PFSK-1 (cell line): ENCODE data around the gene IFI27L1.

Experiments
- FOXP2 ChIP-seq: optimal IDR thresholded peaks from 2 replicates; pipeline ENCODE3; 2011; ENCODE audit warnings: borderline replicate concordance, control low read depth, inconsistent platforms; ENCODE audit not compliant: insufficient read depth; ENCODE audit errors: extremely low read length, extremely low read depth
- POLR2AphosphoS5 ChIP-seq: IDR thresholded peaks from 2 replicates; pipeline ENCODE4 v1.6.1; 2012; ENCODE audit warnings: low read depth, mild to moderate bottlenecking, control low read depth, low read length, moderate library complexity
- SIN3A ChIP-seq: IDR thresholded peaks from 2 replicates; pipeline ENCODE4 v1.6.1; 2012; ENCODE audit warnings: mild to moderate bottlenecking, low read length, moderate library complexity, borderline replicate concordance; ENCODE audit not compliant: insufficient read depth
- TAF1 ChIP-seq: IDR thresholded peaks from 2 replicates; pipeline ENCODE4 v1.6.1; 2012; ENCODE audit warnings: low read length, control low read depth, borderline replicate concordance; ENCODE audit not compliant: insufficient read depth
- TF ChIP-seq, protein P1 (sequence below), 2 experiments: IDR thresholded peaks; 2 replicates each; pipeline versions ENCODE4 v1.6.1 to v1.8.0; 2011 to 2012; ENCODE audit warnings: low read depth in 2 of 2, low read length in 2 of 2, control low read depth in 1 of 2, inconsistent platforms in 1 of 2, mild to moderate bottlenecking in 1 of 2, moderate library complexity in 1 of 2; ENCODE audit not compliant: insufficient read depth in 1 of 2

Gene IFI27L1

DNA sequence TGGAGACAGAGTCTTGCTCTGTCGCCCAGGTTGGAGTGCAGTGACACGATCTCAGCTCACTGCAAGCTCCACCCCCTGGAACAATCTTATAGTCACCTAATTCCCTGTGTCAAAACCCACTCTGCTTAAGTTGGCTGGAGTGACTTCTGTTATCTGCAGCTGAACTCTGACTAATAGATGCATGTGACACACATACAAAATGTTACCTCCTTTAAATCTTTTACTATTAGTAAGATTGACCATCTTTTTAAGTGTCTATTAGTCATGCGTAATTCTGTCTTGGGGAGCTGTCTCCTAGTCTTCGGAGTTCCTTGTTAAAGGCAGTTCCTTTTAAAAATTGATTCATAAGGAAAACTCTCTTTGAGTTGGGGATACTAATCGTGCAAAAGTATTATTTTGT lies 7.4 kb downstream of the IFI27L1 start:
- TF ChIP-seq, protein P1, sequence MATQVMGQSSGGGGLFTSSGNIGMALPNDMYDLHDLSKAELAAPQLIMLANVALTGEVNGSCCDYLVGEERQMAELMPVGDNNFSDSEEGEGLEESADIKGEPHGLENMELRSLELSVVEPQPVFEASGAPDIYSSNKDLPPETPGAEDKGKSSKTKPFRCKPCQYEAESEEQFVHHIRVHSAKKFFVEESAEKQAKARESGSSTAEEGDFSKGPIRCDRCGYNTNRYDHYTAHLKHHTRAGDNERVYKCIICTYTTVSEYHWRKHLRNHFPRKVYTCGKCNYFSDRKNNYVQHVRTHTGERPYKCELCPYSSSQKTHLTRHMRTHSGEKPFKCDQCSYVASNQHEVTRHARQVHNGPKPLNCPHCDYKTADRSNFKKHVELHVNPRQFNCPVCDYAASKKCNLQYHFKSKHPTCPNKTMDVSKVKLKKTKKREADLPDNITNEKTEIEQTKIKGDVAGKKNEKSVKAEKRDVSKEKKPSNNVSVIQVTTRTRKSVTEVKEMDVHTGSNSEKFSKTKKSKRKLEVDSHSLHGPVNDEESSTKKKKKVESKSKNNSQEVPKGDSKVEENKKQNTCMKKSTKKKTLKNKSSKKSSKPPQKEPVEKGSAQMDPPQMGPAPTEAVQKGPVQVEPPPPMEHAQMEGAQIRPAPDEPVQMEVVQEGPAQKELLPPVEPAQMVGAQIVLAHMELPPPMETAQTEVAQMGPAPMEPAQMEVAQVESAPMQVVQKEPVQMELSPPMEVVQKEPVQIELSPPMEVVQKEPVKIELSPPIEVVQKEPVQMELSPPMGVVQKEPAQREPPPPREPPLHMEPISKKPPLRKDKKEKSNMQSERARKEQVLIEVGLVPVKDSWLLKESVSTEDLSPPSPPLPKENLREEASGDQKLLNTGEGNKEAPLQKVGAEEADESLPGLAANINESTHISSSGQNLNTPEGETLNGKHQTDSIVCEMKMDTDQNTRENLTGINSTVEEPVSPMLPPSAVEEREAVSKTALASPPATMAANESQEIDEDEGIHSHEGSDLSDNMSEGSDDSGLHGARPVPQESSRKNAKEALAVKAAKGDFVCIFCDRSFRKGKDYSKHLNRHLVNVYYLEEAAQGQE (IDR thresholded peaks at IDR 0.05; ENCODE audit: insufficient read depth in 1 of 2, low read depth in 2 of 2, low read length in 2 of 2): no peak
- TF ChIP-seq SIN3A (no peak), TAF1 (no peak), FOXP2 (no peak), POLR2AphosphoS5 (no peak)

DNA sequence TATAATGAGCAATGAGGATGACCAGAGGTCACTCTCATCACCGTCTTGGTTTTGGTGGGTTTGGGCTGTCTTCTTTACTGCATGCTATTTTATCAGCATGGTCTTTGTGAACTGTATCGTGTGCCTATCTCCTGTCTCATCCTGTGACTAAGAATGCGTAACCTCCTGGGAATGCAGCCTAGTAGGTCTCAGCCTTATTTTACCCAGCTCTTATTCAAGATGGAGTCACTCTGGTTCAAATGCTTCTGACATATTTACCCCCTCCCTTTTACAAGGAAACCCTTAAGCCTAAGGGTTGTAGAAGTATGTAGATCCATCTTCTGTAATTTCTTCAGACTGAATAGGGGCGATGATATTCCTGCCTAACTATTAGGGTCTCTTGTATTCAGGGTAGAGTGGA lies 8.4 kb downstream of the IFI27L1 start:
- no peak for TF ChIP-seq SIN3A
- TF ChIP-seq, protein P1 (IDR thresholded peaks at IDR 0.05; ENCODE audit: insufficient read depth in 1 of 2, low read depth in 2 of 2, low read length in 2 of 2): no peak

DNA sequence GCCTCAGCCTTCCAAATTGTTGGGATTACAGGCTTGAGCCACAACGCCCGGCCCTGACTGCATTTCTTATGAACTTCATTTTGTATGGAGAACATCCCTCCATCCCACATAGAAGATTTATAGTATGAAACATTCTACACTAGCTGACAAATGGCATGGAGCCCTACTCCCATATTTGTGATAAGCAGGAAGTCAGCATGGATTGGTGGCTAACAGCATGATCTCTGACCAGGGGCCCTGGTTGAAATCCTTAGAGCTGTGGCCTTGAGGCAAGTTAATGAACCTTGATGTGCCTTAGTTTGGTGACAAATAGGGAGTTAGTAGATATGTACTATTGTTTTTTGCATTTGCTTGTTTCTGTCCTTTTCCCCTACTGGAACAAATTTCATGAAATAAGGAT lies 12.3 kb downstream of the IFI27L1 start:
- TF ChIP-seq FOXP2: no peak
- TF ChIP-seq SIN3A: no peak

DNA sequence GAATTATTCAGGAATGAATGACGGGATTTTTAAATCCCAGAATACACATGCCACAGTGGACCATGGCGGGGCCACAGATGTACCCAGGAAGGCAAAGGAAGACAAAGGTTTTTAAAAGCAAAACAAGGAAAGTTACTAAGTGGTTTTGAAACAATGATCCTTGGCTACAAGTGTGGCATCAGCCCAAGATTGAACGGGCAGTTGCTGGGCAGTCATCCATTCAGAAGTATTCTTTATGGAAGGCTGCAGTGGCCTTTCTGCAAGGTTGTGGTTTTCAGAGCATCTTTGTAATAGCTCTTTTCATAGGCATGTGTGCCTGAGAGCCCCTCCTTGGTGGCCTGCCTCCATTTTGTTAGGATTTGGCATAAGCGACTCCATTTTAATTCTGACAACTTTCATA lies 16.0 kb downstream of the IFI27L1 start:
- TF ChIP-seq TAF1: no peak
- no peak for TF ChIP-seq SIN3A

GRCh38 chr14:94098326-94098992 lies 17.3 kb downstream of the IFI27L1 start:
- TF ChIP-seq TAF1 (no peak), SIN3A (no peak), FOXP2 (no peak), POLR2AphosphoS5 (no peak)
- TF ChIP-seq, protein P1 (IDR thresholded peaks at IDR 0.05; ENCODE audit: insufficient read depth in 1 of 2, low read depth in 2 of 2, low read length in 2 of 2): no peak

DNA sequence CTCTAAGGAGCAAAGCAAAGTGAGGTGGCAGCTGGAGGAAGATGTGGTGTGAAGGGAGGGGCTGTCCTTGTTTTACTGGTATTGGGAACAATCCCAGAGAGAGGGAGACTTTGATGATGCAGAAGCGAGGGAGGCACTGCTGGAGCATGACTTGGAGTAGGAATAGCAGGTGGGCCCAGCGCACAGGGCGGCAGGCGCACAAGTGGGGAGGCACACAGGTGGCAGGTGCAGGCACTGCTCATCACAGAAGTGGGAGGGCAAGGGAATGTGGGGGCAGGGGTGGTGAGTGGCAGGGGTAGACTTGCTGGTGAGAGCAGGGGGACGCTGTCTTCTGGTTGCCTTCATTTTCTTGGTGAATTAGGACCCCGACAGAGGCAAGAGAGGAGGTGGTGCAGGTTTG lies 17.9 kb downstream of the IFI27L1 start:
- TF ChIP-seq POLR2AphosphoS5 (no peak), FOXP2 (no peak), TAF1 (no peak), SIN3A (no peak)
- TF ChIP-seq, protein P1 (IDR thresholded peaks at IDR 0.05; ENCODE audit: insufficient read depth in 1 of 2, low read depth in 2 of 2, low read length in 2 of 2): no peak
